H1 (cell line): ENCODE results near the gene SMOC2.

ENCODE experiments used
- SIRT6 ChIP-seq: IDR thresholded peaks from one replicate; pipeline ENCODE4 v1.7.1; 2012; ENCODE audit warnings: low read length, inconsistent platforms
- SP2 ChIP-seq: IDR thresholded peaks from 2 replicates; pipeline ENCODE4 v1.6.1; 2012; ENCODE audit warnings: mild to moderate bottlenecking, low read length, inconsistent platforms

DNA sequence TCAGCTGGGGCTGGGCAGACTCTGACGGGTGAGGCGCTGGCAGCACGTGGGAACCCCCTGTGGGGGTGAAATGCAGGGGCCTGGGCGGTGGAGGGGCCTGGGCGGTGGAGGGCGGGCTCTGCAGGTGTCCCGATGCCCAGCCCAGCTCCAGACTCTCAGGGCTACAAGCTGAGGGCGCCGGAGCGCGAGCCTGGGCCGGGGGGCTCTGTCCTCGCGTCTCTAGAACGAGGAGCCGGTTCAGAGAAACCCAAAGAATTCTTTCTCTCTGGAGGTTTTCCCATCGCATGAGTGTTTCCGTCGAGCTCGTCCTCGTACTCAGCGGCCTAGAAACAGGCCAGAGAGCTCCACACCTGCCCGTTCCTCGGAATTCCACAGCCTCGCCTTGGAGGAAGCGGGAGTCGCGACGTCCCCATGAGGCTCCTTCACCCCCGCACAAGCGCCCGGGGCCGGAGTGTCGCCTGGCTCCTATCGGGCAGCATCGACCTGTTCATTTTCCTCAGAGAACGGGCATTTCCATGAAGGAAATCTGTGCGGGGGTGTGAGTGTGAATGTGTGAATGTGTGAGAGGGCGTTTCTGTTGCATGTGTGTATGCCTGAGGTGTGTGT lies 76.9 kb downstream of the SMOC2 start:
- TF ChIP-seq SIRT6 (no peak), SP2 (no peak)
